GM19397 (cell line): ENCODE measurements around the gene MLN.

ENCODE experiments used
- ATAC-seq: cut with Tn5 transposase; IDR thresholded peaks from one replicate; pipeline ENCODE4 v1.9.1; 2021; ENCODE audit warnings: mild to moderate bottlenecking, moderate library complexity; ENCODE audit not compliant: unreplicated experiment

The MLN gene

GRCh38 chr6:33803571-33804053 lies at the start of gene MLN:
MLN (minus strand) TSS chr6:33804003; CDS start chr6:33801163, 2,840 bp downstream.
- ATAC-seq = no peak

GRCh38 chr6:33853026-33853425 lies 49.2 kb upstream of the MLN start:
- no peak for ATAC-seq

- ATAC-seq = no peak
These were observed 48.2 kb upstream of the MLN start for GRCh38 chr6:33851959-33852358.

DNA sequence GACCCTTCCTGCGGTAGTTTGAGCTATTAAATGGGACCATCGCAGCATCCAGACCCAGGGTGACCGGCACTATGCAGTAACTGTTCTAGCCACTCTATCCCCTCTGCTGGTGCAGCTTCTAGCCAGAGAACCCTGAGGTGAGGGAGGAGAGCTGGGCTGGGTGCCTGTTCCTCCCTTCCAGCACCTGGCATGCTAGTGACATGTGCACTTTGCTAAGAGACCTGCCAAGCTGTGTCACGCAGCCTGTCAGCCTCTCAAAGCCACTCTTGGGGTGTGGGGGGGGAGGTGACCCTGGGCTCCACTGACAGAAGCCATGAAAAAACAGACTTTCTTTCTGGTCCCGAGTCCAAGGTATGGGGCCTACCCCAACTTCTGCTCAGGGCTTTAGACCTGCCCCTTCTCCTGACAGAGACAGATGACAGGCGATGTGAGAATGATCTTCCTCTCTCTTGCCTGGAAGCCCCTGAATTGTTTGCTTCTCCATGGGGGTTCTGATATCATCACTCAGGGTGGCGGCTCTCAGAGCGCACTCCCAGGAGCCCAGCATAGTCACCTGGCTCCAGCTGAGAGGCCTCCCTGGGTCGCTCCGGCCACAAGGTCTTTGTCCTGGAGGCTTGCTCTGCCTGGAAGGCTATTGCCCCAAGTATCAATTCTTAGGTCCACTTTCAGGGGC lies 47.2 kb upstream of the MLN start:
- ATAC-seq = no peak

- ATAC-seq = no peak
These were observed 46.5 kb upstream of the MLN start for GRCh38 chr6:33850296-33850695.

GRCh38 chr6:33849500-33850075 lies 45.8 kb upstream of the MLN start:
- ATAC-seq = no peak

DNA sequence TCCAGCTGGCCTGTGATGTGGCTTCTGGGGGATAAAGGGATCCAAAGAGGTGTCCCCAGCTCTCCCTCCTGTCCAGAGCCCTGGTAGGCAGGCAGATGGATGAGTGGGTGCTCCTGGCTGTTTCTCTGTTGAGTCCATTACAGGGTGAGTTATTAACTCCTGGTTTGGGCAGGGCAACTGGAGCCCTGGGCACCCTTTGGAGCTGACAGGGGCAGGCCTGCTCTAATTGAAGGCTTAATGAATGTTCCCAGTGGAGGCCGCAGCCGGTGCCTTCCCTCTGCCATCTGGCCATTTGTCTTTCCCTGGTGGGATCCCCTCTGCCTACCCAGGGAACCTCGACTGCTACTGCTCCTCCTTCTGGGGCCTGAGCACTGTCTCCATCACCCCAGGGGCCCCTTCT lies 44.7 kb upstream of the MLN start:
- ATAC-seq = no peak

- ATAC-seq = no peak
These were observed 44.1 kb upstream of the MLN start for GRCh38 chr6:33847867-33848266.

DNA sequence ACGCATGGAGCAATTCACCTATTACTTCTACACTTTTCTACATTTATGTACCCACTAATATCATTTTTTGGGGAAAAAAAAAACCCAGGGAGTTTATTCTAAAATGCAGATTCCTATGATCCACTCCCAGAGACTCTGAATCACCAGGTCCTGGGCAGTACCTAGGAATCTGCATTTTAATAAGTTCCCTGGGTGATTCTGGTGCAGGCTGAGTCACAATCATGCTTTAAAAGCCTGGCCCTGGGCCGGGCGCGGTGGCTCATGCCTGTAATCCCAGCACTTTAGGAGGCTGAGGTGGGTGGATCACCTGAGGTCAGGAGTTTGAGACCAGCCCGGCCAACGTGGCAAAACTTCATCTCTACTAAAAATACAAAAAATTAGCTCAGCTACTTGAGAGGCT lies 43.3 kb upstream of the MLN start:
- ATAC-seq = no peak

- no peak for ATAC-seq
These were observed 42.4 kb upstream of the MLN start for GRCh38 chr6:33846226-33846625.

GRCh38 chr6:33845031-33845745 lies 41.4 kb upstream of the MLN start:
- ATAC-seq = no peak

DNA sequence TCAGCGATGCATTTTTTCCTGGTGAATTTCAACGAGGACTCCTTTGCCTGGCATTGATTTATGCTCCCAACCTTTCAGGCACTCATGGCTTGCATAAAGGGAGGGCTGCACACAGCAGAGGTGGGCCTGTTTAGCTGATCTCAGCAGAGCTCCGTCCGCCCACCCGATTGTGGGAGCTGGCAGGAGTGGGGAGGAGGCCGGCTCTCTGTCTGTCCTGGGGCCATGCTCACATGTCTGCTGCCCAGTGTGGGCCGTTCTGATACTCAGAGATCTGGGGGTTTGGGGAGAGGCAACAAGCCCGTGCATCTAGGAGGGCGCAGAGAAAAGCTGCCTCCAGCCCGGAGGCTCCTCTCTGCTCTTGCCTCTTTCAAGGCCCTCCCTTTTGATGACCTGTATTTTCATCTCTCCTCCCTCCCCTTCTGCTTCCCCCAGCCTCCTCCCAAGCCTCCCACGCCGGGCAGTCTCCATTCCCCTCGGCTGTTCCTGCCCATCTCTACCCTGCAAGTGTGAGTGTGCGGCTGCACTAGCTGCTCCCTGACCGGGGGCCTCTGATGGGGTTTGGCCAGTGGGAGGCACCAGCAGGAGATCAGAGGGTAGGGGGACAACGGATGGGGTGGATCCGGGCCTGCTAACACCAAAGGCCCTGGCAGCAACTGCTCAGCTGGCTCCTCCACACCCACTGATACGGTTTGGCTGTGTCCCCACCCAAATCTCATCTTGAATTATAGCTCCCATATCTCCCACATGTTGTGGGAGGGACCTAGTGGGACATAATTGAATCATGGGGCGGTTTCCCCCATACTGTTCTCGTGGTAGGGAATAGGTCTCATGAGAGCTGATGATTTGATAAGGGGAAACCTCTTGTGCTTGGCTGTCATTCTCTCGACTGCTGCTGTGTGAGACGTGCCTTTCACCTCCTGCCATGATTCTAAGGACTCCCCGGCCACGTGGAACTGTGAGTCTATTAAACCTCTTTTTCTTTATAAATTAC lies 39.6 kb upstream of the MLN start:
- ATAC-seq = no peak

DNA sequence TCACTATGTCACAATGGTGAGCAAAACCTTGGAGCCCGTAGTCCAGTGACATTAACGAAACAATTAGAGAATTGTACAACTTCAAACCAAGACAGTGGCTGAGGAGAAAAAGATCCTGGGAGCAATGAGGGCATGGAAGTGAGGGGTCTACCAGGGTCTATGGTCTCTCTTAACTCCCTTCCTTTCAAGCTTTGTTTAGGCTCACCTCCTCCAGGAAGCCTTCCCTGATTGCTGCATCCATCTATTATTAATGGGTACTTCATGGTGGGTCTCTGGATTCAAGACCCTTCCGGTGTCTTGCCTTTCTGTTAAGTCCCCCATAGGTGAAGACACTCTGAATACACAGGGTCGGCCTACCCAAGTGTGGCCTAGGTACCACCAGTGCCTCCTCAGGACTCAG lies 38.1 kb upstream of the MLN start:
- ATAC-seq = no peak

DNA sequence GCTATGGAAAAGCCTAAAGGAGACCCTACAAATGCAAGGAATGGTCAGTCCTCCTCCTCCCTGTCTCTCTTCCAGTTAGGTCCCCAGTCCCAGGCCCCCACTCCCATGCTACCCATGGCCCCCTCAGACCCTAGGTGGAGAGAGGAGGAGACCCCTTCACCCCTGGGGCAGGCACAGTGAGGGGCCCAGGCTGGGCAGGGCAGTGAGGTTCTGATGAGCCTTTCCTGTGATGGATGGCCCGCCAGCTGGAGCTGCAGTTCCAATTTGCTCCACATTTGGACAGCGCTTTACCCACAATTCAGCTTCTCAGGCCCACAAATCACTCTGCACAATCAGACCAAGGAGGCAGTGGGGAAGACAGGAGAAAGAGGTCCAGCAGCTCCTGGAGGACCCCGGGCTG lies 37.3 kb upstream of the MLN start:
- ATAC-seq = no peak

DNA sequence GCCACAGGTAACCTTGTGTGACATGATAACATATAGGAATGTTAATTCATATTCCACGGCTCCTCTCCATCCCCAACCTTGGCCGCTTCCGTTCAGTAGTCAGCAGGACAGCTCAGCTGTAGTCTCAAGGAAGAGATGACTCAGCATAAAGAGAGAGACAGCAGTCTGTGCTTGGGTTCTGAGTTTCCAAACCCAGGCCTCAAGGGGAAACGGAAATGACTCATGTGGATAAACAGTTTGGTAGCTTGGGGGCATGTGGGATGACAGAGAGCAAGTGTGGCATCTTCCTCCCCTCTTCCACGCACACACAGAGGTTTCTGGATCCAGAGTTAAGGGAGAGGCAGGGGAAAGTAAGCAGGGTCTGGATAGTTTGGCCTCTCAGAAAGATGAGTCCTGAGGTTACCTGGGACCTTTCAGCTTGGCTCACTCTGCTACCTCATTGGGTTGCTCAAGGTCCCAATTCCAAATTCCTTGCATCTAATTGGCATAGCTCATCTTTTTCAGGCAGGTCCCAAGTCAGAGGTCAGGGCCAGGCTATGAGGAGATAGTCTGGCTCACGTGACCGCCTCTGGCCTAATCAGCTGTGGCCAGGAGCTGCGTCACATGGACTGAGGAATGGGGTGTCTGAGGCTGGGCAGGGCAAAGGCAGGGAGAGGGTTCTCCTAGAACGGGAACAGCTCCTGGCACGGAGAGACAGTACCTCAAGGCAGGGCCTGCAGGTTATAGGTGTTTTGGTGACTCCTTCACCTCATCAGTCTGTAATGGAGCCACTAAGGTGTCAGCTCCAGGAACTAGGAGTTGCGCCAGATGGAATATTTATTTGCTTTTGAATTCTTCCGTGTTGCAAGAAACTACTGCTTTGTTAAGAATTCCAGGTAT lies 36.5 kb upstream of the MLN start:
- ATAC-seq = peak; percentile 50

DNA sequence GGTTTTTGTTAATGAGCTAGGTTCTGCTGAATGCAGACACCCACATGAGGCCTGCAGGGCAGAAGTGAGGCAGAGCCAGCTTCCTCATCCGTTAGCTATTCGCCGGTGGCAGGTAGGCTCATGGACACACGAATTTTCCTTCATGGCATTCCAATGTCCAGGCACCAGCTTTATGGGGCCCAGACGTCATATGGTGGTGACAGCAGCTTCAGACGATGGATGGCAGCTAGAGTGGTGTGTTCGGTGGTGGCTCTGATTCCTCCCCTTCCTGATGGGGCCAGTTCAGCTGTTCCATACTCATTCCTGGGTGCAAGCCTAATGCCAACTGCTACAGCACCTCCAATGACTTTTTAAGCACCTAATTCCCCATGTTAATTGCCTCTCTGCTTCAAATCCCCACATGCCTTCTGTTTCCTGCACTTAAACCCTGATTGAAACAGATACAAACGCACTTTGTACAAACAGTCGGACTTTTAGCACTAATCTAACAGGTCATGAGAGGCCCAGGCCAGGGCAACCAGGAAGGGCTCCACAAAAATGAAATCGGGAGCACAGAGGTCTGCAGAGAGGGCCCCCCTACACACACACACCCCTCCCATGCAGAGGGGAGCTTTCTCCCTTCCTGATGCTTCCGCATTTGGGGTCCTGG lies 35.7 kb upstream of the MLN start:
- ATAC-seq = no peak

DNA sequence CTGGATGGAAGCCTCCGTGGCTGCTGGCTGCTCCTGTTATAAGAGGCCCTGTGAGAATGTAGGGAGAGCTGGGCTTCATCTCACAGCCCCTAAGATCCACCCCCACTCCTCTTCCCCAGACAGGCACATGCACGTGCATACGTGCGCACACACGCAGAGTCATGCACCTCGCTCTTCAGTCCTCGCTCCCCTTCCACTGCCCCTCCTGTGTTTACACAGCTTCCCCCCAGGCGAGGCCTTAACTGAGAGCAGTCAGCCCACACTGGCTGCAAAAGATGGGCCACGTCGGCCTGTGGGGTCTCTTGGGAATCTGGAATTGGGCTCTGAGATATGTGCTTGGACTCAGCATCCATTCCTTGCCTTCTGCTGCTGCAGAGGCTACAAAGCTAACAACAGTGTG lies 35.2 kb upstream of the MLN start:
- ATAC-seq = no peak

DNA sequence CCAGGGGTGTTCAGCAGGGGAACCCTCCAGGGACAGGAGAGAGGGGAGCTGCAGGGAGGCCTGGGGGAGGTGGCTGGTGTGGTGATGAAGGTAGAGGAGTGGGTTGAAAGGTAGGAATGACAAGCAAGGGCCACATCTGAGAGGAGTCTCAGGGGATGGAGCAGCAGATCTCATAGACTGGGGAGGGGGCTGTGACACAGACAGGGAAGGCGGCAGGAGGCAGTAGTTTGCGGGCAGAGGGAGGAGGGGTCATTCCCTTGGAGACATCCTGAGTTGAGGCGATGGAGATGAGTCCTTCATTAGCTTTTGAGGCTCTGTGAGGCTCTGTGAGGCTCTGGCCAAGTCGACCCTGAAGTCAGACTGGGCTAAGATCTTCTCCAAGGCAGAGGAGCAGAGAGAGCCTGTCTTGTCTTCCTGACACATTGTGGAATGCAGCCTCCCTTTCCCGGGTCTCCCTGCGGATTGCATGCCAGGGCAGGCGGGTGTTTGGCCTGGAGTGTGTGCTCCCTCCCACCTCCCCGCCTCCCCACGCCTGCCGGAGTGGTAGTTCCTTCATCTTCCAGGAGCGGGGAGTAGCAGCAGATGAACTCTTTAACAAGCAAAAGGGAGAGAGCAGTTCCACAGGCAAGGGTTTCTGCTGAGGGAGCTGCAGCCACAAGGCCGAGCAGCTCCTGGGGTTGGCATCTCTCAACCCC lies 34.3 kb upstream of the MLN start:
- ATAC-seq = no peak
